ENCODE results near the gene STYXL2.

Gene STYXL2

DNA sequence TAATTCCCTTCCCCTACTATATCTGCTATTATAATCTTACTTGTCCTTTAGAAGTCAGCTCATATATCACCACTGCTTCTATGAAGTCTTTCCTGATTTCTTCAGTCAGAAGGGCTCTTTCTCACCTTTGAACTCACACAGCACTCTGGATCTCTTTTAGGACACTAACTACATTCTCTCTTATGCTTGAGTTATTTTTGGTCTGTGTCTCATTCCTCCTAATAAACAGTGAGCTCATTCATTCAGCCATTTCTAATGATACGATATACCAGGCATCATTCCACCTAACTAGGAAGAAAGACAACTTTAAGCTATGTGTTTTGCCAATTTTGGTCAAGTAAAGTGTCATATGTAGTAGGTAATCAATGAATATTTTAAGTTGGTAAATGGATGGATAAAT, 1.2 kb upstream of the STYXL2 start:
- DNase-seq (ENCODE audit: extremely low read depth, insufficient read length), result no peak
- Histone ChIP-seq H3K36me3 (ENCODE audit: control insufficient read depth, insufficient read depth, low read length) (no peaks in the 10 kb centered on the region), H3K27me3 (replicated peaks; ENCODE audit: control insufficient read depth, insufficient read depth, low read length) (no peaks in the 10 kb centered on the region), H3K4me3 (replicated peaks; ENCODE audit: low read depth, low read length) (no peak overlapping the region)
- TF ChIP-seq, protein P1, sequence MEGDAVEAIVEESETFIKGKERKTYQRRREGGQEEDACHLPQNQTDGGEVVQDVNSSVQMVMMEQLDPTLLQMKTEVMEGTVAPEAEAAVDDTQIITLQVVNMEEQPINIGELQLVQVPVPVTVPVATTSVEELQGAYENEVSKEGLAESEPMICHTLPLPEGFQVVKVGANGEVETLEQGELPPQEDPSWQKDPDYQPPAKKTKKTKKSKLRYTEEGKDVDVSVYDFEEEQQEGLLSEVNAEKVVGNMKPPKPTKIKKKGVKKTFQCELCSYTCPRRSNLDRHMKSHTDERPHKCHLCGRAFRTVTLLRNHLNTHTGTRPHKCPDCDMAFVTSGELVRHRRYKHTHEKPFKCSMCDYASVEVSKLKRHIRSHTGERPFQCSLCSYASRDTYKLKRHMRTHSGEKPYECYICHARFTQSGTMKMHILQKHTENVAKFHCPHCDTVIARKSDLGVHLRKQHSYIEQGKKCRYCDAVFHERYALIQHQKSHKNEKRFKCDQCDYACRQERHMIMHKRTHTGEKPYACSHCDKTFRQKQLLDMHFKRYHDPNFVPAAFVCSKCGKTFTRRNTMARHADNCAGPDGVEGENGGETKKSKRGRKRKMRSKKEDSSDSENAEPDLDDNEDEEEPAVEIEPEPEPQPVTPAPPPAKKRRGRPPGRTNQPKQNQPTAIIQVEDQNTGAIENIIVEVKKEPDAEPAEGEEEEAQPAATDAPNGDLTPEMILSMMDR (IDR thresholded peaks at IDR 0.05; ENCODE audit: insufficient read depth, low read length, poor library complexity, severe bottlenecking), result no peak

DNA sequence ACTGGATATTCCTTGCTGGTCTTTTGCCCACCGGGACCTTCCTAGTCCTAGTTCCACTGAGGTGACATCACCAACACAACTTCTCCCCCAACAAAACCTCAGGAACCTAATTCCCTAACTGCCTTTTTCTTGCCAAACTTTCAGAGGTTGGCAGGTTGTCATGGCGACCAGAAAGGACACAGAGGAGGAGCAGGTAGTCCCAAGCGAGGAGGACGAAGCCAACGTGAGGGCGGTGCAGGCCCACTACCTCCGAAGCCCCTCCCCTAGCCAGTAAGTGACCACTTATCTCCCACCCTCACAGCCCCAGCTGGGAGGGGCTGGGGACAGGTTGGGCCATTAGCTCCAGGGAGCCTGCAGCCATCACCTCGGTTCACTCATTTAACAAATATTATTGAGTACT, 815 bp downstream of the STYXL2 start:
- DNase-seq (ENCODE audit: extremely low read depth, insufficient read length), result no peak
- Histone ChIP-seq H3K36me3 (ENCODE audit: control insufficient read depth, insufficient read depth, low read length) (no peaks in the 10 kb centered on the region), H3K4me3 (replicated peaks; ENCODE audit: low read depth, low read length) (no peak overlapping the region), H3K27me3 (replicated peaks; ENCODE audit: control insufficient read depth, insufficient read depth, low read length) (no peaks in the 10 kb centered on the region)
- TF ChIP-seq, protein P1 (IDR thresholded peaks at IDR 0.05; ENCODE audit: insufficient read depth, low read length, poor library complexity, severe bottlenecking), result no peak

DNA sequence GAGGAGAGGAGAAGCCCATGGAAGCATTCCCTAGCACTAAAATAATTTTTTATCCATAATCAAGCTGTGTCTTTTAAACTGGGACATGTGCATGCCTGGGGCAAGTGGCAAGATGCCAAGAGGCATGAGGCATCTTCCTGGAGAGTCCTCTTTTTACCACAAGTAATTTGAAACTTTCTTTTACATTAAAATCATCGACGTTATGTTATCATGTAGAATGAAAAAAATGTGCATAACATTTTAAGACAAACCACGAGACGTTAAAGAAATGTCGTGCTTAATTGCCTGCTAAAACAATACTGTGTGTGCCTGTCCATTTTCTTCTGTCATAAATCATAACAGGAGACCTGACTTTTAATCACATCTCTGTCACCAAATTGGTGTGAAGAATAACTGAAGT, 1.5 kb downstream of the STYXL2 start:
- DNase-seq (ENCODE audit: extremely low read depth, insufficient read length), result no peak
- Histone ChIP-seq H3K4me3 (replicated peaks; ENCODE audit: low read depth, low read length) (no peak overlapping the region), H3K36me3 (ENCODE audit: control insufficient read depth, insufficient read depth, low read length) (no peaks in the 10 kb centered on the region), H3K27me3 (replicated peaks; ENCODE audit: control insufficient read depth, insufficient read depth, low read length) (0 out of 2 replicates have a peak, but pooled peaks cover 2% of the 10 kb centered on the region)
- TF ChIP-seq, protein P1 (IDR thresholded peaks at IDR 0.05; ENCODE audit: insufficient read depth, low read length, poor library complexity, severe bottlenecking), result no peak

DNA sequence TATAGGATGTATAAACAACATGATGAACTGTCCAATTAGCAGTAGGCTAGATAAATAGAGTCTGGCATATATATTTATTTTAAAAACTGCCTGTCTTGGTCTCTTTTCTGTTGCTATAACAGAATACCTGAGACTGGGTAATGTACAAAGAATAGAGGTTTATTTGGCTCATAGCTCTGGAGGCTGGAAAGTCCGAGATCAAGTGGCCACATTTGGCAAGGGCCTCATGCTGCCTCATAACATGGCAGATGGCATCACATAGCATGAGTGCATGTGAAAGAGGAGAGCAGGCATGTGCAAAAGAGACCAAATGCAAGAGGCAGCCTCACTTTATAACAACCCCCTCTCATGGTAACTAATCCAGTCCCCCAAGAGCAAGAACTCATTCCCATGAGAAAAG, 6.0 kb downstream of the STYXL2 start:
- Histone ChIP-seq H3K36me3 (ENCODE audit: control insufficient read depth, insufficient read depth, low read length) (no peaks in the 10 kb centered on the region), H3K4me3 (replicated peaks; ENCODE audit: low read depth, low read length) (no peak overlapping the region), H3K27me3 (replicated peaks; ENCODE audit: control insufficient read depth, insufficient read depth, low read length) (0 out of 2 replicates have a peak, but pooled peaks cover 2% of the 10 kb centered on the region)
- TF ChIP-seq, protein P1 (IDR thresholded peaks at IDR 0.05; ENCODE audit: insufficient read depth, low read length, poor library complexity, severe bottlenecking), result no peak
- no peak for DNase-seq (ENCODE audit: extremely low read depth, insufficient read length)

DNA sequence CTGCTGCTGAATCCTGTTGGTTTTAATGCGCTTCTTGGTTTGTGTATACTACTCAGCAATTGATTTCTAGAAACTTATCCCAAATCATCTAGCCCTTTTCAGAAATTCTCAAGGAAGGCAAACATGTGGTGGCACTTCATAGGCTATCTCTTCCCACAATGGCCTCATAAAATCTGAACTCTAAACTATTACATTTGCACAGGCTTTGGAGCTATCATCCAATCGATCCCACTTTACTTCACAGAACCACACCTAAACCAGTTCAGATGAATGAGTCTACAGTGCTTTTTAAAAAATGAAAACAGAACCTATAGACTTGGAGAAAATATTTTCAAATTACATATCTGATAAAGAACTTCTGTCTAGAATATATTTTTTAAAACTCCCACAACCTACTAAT, 6.9 kb downstream of the STYXL2 start:
- H3K36me3 ChIP-seq (ENCODE audit: control insufficient read depth, insufficient read depth, low read length), result no peaks in the 10 kb centered on the region
- TF ChIP-seq, protein P1 (IDR thresholded peaks at IDR 0.05; ENCODE audit: insufficient read depth, low read length, poor library complexity, severe bottlenecking), result no peak
- no peak for DNase-seq (ENCODE audit: extremely low read depth, insufficient read length)
- H3K4me3 ChIP-seq (replicated peaks; ENCODE audit: low read depth, low read length), result no peak overlapping the region
- 0 out of 2 replicates have a peak, but pooled peaks cover 2% of the 10 kb centered on the region for H3K27me3 ChIP-seq (replicated peaks; ENCODE audit: control insufficient read depth, insufficient read depth, low read length)

DNA sequence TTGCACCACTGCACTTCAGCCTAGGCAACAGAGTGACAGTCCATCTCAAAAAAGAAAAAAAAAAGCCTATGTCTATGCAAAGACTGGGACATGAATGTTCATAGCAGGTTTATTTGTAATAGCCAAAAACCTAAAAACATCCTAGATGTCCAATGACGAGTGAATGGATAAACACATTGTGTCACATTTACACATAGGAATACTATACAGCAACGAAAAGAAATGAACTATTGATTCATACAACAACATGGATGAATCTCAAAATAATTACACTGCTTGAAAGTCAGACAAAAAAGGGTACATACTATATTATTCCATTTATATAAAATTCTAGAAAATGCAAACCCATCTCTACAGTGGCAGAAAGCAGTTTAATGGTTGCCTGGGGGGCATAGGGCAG, 7.9 kb downstream of the STYXL2 start:
- DNase-seq (ENCODE audit: extremely low read depth, insufficient read length), result no peak
- TF ChIP-seq, protein P1 (IDR thresholded peaks at IDR 0.05; ENCODE audit: insufficient read depth, low read length, poor library complexity, severe bottlenecking), result no peak
- H3K27me3 ChIP-seq (replicated peaks; ENCODE audit: control insufficient read depth, insufficient read depth, low read length), result 0 out of 2 replicates have a peak, but pooled peaks cover 2% of the 10 kb centered on the region
- H3K36me3 ChIP-seq (ENCODE audit: control insufficient read depth, insufficient read depth, low read length), result no peaks in the 10 kb centered on the region
- no peak overlapping the region for H3K4me3 ChIP-seq (replicated peaks; ENCODE audit: low read depth, low read length)
